Stimulated activated CD8-positive, alpha-beta memory T cell treated with anti-CD3 and anti-CD28 coated beads, Interleukin-12 subunit alpha, Interleukin-12 subunit beta, amount 100 ng/mL, for 24 hours (primary cell): Measurements from ENCODE around the gene PAPPA.

Experiments used
- DNase-seq: peaks from one replicate; pipeline ENCODE4 v3.0.0-alpha.2; 2020; ENCODE audit errors: extremely low read depth

Gene PAPPA

DNA sequence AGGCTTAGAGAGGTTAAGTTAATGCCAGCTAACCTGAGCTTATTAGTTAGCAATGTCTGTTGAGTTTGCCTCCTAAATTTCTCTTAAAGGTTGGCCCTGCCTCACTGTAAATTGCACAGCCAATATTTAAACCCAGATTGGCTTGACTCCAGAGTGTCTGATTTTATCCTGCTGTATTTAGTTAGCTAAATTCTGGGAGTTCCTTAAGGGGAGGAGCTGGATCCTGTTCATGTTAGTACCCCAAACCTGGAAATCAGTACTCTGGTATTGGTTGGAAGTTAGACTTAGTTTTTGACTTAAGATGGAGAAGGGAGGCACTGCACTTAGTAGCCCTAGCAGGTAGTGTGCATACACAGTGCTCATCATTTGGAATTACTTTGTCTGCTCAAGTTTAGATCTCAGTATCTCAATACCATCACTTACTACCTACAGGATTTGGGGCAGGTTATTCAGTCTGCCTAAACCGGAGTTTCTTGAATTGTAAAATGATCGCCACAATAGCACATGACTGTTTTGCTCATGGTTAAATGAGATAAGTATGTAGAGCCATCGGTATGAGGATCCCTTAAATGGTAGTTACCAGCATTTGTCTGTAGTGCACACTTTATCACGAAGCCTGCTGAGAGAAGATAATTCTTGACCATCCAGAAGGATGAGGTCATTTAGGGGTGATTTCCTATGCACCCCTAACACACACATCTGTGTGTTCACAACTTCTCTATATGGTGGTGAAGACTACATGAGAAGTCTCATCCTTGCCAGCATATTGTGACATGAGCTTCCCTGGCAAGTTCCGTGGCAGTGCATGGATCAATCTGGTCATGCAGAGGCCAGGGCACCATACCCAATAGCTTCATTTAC, 268.8 kb downstream of the PAPPA start:
- no peak for DNase-seq

GRCh38 chr9:116423149-116423548, 269.6 kb downstream of the PAPPA start:
- DNase-seq, result no peak

GRCh38 chr9:116425244-116425643, 271.7 kb downstream of the PAPPA start:
- DNase-seq, result no peak

GRCh38 chr9:116430849-116431248, 277.3 kb downstream of the PAPPA start:
- no peak for DNase-seq

DNA sequence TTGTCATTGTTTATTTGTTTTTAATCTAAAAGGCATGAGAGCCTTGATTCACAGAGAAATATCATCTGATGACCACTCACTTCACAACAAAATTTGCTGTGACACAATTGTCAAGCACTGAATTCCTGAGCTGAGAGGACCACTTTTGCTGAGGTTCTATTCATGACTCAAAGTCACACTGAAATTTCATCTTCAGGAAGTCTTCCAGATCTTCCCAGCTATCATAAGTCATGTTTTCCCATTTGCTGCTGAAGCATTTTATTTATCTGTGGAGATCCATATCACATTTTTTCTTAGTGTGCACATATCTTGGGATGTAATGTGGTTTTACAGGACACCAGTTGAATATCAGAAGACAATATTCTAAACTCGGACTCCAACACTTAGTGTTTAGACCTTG, 278.5 kb downstream of the PAPPA start:
- no peak for DNase-seq

DNA sequence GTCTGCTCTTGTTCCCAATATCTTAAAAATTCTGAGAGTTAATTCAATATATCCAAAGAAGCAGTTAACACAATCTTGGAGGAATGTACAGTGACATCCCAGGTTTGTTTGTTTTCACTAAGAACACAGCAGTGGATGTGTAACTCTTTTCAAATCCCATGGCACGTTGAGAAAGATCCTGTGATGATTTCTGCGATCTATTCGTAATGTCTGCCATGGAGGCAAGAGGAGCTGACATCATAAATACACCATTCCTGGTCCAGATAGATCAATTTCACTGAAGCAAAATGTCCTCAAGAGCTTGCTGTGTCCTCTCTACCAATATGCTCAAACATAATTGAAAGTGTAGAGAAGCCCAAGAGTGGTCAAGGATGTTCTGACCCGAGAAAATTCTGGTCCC, 280.7 kb downstream of the PAPPA start:
- no peak for DNase-seq

DNA sequence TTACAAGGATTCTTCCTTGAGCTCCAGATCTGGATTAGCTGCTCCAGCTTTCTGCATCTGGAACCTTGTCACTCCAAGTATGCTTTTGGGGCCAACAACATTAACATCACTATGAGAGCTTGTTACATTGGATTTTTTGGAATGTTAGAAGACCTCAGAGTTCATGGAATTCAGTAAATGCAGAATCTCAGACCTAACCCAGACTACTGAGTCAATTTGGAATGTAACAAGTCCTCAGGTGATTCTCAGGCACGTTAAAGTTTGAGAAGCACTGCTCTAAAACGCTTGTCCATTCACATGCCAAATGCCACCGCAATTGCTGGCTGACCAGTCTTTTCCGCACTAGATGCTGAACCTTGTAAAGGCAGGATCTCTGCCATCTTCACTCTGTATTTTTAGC, 282.1 kb downstream of the PAPPA start:
- DNase-seq, result no peak

DNA sequence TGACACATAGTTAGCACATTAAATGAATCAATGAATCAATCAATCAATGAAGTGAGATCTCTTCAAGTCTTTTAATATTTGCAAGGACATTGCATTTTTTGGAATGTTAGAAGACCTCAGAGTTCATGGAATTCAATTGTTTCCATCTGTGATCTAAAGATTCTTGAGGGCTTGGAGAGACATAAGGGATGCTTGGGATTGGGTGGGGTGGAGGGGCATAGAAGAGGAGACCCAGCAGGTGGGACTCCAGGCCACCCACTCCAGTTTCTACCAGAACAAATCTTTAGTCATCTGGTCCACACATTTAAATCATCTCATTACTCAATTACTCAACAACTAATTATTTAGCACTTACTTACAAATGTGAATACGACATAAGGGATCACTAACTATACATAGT, 282.5 kb downstream of the PAPPA start:
- no peak for DNase-seq

DNA sequence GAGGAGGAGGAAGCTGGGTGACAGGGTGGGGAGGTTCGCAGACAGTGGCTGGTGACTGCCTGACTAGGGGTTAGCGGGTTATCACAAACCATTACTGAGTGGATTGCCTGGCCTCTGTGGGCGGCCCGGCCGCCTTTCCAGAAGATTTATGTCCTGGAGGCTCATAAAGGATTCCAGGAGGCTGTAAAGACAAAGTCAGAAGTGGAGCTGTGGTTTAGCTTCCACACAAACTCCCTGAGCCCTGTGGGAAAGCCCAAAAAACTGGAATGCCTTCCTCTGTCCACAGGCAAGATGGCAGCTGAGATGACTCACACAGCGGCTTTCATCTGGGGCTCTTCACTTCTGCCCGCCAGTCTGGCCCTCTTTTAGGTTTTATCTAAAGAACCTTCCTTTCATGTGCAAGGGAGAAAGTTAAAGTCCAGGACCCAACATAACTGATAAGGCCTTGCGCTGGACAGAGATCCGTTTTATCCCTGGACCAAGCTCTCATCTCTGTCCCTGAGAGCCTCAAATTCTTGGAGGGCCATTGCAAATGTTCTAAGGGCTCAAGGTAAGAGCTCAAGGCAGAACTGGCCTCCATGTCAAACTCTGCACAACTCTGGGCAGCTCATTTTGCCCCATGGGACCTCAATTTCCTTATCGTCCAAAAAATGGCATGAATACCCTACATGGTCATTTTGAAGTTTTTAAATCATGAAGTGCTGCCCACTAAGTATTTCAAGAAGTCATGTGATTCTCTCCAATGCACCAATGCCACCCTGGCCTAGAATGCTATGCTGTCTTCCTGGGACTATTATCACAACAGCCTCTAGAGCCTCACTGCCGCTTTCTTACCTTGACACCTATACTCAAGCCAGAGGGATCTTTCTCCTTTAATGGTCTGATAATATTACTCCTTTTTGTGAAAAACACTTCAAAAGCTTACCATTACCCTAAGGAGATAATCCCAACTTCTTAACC, 284.1 kb downstream of the PAPPA start:
- DNase-seq, result no peak

DNA sequence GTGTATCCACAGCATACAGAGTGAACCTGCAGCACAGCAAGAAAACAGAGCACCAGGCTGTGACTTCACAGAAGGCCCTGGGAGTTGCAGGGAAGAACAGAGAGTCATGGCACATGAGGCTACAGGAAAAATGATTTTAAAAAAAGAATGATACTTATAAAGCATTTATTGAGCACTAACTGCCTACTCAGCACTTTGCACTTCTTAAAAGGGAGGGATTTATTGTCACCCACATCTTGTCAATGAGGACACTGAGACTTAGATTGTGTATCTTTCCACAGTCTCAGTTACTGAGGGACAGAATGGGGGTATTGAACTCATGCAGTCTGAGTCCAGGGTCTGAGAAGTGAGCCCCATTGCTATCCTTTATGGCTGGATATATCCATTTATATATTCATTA, 288.9 kb downstream of the PAPPA start:
- DNase-seq, result no peak

DNA sequence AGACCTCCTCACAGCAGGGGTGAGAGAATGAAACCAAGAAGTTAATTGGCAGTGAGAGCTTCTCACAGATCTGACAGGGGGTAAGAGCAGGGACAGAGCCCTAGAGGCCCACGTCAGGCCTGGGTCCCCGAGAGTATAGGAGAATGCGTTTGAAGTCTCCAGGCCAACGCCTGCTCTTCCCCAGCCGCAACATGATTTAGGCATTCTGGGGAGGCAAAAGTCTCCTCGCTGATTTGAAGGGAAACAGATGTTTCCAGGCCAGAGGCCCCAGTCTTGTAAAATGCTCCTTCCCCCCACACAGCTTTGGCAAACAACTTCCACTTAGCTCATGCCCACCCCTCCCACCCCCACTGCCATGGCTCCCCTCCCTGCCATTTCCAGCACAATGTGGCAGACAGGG, 294.3 kb downstream of the PAPPA start:
- DNase-seq, result no peak

GRCh38 chr9:116448431-116448830, 294.8 kb downstream of the PAPPA start:
- DNase-seq, result no peak

DNA sequence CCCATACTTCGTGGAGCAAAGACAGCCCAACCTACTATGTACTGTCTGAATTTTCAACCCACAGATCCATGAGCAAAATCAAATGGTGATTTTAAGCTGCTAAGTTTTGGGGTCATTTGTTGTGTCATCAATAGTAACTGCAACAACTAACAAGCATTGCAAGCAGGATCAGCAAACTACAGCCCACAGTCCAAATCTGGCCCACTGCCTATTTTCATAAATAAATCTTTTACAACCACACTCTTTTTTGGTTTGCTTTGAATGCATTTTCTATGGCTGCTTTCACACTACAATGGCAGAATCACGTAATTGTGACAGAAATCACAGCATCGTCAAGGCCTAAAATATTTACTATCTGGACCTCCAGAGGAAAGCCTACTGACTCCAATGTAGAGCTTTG, 296.4 kb downstream of the PAPPA start:
- DNase-seq, result no peak

- no peak for DNase-seq
Observed at GRCh38 chr9:116450378-116451139, 297.0 kb downstream of the PAPPA start.

- no peak for DNase-seq
Observed at GRCh38 chr9:116451500-116452115, 298.0 kb downstream of the PAPPA start.
